NCI-H128 (cell line): ENCODE measurements around the gene DRC7.
"Not testable (repeated sequence)": the region's sequence is repeated elsewhere in the genome, so short reads cannot be mapped to it uniquely, and the experiment has no call there.

Source experiments
- DNase-seq: peaks from one replicate; lab custom pipeline; 2025; ENCODE audit not compliant: unreplicated experiment; lab: John Stamatoyannopoulos, UW

Gene DRC7

DNA sequence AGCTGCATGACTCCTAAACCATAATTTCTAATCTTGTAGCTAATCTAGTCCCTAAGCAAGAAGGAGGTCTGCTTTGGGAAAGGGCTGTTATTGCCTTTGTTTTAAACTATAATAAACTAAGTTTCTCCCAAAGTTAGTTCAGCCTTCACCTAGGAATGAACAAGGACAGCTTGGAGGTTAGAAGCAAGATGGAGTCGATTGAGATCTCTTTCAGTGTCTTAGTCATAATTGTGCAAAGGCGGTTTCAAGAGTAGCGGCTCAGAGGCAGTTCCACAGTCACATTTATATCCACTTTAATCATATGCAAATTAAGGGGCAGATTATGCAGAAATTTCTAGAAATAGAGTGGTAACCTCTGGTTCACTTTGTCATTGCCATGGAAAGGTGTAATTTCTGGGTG, 17.4 kb downstream of the DRC7 start:
- DNase-seq, result no peak

DNA sequence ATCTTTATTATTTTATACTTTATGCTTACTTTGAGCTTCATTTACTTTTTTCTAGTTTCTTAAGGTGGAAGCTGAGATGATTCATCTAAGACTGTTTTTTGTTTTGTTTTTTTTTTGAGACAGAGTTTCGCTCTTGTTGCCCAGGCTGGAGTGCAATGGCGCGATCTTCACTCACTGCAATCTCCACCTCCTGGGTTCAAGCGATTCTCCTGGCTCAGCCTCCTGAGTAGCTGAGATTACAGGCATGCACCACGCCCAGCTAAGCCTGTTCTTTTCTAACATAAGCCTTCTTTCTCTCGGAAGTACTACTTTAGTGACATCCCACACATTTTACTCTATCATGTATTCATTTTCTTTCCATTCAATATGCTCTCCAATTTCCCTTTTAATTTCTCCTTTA, 18.0 kb downstream of the DRC7 start:
- DNase-seq, result not testable (repeated sequence)

DNA sequence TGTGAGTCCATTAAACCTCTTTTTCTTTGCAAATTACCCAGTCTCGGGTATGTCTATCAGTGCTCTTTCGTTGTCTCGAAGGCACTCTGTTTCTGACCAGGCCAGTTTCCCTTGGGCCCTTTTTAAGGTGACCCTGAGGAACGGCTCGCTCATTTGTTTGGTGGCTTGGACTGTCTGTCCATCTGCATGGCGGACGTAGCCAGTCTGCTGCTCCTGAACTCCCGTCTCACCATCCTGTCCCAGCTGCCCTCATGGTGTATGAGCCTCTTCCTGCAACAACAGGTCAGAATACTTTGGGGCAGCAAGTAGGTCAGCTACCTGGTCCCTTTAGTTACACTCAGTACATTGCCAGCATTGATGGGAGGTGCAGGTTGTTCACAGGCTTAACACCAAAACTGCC, 19.0 kb downstream of the DRC7 start:
- DNase-seq, result no peak

DNA sequence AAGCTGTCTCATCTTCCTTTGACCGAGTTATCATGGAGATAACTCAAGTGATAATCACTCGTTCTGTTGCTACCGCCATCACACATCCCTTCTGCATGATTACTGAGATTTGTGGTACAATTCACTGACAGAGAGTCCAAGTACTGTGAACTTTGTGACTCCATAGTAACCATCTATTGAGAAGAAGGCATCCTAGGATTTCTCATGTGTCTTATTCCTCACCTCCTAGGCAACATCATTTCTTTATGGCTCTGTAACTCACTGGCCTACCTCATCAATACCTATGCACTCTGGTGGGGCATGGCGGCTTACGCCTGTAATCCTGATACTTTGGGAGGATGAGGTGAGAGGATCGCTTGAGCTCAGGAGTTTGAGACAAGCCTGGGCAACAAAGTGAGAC, 19.4 kb downstream of the DRC7 start:
- DNase-seq, result no peak

DNA sequence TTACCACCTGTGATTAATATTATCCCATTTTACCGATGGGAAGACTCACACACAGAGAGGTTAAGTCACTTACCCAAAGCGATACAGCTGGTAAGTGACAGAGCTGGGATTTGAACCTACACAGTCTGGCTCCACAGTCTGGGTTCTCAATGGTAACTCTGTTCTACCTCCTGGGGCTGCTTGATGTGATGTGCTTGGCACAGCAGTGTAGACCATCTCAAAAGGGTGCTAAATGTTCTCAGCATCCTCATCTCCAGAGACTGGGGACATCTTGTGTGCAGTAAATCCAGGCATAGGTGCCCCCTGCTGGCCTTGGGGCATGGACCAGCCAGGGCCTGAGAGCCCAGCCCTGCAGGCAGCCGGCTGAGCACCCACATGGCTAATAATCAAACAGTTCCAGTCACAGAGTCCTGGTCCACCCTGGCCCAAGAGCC, 25.6 kb downstream of the DRC7 start:
- no peak for DNase-seq

DNA sequence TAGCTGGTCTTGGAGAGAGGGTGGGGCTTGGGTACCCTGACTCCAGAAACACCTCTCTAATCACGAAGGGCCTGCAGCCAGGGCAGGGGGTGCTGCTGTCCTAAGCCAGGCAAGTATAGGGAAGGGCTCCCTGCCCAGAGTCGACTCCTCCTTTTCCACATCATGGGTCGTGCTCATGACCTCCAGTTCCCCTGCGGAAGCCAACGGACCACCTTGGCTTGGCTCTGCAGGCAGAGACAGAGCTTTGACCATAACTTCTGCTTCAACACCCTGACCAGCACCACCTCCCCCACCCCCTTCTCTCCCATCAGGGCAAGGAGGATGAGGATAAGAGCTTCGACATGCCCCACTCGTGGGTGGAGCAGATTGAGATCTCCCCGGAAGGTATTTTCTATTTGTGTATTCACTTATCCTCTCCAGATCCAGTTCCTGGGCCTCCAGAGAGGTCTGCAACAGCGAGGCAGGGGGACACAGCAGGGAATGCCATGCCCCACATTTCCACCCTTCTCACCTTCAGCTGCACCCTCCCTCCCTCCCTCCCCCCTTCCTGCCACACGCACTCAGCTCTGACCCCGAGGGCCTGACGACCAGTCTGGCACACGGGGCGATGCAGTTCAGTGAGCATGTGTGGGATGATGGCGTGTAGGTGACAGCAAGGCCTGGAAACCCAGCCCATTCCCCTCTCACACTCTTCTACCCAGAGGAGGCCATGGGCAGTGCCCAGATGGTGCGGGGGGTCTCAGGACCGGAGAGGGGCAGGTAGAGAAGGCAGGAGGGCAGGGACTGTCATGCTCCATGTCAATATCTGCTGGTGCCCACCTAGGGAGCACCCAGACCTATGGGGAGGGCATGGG, 27.0 kb downstream of the DRC7 start:
- no peak for DNase-seq

DNA sequence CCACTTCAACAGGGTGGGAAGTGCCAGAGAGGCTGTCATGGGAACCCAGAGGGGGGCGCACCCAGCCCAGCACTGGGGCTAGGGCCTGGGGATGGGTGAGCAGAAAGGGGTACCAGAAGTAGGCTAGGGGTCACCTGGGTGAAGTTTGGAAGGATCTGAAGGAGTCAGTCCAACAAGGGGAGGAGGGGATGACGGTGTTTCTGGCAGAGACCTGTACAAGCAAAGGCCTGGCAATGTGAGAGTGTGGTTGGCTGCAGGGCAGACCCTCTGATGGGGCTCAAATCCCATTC, 27.5 kb downstream of the DRC7 start:
- no peak for DNase-seq

DNA sequence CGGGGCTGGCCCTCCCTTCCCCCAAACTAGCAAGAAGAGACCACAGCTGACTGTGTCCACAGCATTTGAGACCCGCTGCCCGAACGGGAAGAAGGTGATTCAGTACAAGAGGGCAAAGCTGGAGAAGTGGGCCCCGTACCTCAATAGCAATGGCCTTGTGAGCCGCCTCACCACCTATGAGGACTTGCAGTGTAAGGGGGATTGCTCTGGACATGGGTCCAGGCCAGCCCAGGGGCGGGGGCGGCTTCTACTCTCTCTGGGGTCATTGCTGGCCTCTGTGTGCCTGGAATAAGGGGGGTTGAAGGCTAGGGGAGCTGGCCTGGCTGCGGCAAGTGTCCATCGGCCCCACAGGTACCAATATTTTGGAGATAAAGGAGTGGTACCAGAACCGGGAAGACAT, 28.0 kb downstream of the DRC7 start:
- DNase-seq, result no peak

DNA sequence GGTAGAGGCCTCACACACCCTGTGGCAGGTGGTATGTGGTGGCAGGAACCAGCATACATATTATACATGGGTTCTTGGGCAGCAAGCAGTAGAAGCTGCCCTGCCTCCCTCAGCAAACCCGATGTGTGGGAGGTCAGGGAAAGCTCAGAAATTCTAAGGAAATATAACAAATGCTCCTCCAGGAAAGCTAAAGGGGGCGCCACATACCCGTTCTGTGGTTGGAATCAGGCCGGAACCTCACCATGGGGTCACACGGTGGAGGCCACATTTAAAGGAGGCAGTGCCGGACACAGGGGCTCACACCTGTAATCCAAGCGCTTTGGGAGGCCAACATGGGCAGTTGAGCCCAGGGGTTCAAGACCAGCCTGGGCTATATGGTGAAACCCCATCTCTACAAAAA, 28.6 kb downstream of the DRC7 start:
- DNase-seq, result no peak

DNA sequence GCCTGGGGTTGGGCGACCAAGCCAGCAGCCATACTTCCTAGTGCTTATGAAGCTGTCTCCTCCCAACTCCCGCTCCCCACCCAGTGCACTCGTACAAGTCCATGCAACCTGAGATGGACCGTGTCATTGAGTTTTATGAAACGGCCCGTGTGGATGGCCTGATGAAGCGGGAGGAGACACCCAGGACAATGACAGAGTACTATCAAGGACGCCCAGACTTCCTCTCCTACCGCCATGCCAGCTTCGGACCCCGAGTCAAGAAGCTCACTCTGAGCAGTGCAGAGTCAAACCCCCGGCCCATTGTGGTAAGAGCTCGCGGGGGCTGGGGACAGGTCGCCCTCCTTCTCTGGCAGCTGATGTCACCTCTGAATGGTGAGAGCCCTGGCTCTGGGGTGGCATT, 29.9 kb downstream of the DRC7 start:
- DNase-seq, result no peak

DNA sequence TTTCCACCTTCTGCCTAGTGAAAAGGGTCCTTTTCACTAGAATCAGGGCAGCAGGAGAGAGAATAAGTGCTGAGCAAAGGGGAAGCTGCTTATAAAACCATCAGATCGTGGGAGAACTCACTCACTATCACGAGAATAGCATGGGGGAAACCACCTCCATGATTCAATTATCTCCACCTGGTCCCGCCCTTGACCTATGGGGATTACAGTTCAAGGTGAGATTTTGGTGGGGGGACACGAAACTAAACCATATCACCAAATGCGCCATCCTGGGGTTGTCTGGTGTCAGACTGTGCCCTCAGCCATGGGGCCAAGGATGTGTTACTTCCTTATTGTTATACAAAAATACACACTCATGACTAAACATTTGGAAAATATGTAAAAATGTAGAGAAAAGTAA, 30.5 kb downstream of the DRC7 start:
- no peak for DNase-seq

DNA sequence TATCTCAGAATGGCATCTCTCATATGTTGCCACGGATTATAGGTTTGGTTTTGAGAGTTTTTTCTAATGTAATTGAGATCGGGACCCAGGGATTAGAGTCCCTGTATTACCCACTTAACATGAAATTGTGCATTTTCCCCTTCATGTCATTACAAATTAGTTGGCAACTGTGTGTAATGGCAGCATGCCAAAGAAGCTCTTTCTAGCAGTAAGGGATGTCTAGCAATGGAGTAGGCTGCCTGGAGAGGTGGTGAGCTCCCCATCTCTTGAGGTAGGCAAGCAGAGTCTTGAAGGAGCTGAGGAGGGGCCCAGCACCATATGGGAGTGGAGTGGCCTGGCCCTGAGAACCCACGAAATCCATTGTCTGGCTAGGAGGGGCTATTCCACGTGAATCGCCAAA, 30.9 kb downstream of the DRC7 start:
- no peak for DNase-seq

DNA sequence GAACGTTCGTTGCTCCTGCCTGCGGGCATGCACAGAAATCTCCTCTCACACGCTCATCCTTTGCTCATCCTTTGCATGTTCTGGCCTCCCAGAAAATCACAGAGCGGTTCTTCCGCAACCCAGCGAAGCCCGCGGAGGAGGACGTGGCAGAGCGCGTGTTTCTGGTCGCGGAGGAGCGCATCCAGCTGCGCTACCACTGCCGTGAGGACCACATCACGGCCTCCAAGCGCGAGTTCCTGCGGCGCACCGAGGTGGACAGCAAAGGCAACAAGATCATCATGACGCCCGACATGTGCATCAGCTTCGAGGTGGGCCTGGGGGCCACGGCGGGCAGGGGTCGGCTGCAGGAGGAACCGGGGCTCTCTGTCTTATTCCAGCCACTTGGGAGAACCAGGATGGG, 31.4 kb downstream of the DRC7 start:
- no peak for DNase-seq

DNA sequence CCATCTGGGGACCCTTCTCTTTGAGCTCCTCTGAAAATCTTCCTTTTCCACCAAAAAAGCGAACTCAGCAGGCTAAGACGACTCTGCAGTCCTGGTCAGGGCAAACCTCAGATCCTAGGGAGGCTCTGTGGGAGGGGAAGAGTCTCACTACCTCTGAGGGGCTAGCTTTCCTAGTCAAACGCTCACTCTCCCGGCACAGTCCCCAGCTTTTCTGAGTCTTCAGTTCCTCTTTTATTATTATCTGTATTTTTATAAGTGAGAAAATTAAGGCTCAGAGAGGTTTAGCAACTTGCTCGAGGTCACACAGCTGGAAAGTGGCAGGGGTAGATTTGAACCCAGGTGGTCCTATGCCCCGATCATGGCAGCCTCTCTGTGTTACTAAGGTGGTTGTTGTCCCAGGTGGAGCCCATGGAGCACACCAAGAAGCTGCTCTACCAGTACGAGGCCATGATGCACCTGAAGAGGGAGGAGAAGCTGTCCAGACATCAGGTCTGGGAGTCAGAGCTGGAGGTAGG, 31.9 kb downstream of the DRC7 start:
- DNase-seq, result no peak

DNA sequence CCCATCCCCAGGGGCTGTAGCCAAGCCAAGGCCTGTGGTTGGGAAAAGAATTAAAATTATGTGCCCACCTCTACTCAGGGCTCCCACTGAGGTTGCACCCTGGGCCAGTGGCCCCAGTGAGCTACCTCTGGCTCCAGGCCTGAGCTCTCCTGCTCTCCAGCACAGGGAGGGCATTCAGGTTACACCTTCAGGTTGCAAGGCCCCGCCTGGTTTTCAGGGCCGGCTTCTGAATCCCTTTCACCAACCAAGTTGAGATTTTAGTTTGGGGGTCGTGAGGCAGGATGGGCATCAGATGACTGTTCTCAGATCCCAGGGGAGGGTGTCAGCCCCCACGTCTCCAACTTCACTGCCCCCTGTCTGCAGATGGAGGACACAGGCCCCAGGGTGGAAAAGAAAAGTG, 33.0 kb downstream of the DRC7 start:
- DNase-seq, result no peak

DNA sequence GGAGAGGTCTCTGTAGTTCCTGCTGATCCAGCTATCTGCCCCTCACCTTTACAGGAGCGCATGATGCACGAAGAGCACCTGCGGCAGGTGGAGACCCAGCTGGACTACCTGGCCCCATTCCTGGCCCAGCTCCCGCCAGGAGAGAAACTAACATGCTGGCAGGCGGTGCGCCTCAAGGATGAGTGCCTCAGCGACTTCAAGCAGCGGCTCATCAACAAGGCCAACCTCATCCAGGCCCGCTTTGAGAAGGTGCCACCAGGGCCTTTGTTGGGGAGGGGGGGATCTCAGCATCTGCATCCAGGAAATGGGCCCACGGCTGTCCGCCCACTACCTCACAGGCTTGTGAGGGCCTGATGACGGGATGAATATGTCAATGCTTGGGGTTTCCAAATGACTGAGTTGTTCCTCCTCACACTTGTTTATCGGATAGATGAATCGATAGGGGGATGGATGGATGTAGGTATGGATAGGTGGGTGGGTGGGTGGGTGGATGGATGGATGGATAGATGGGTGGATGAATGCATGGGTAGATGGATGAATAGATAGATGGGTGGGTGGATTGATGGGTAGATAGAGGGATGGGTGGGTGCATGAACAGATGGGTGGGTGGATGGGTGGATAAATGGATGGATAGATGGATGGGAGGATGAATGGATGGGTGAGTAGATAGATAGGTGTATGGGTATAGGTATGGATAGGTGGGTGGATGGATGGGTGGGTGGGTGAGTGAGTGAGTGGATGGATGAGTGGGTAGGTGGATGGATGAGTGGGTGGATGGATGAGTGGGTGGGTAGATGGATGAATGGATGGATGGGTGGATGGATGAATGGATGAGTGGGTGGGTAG, 34.0 kb downstream of the DRC7 start:
- no peak for DNase-seq

DNA sequence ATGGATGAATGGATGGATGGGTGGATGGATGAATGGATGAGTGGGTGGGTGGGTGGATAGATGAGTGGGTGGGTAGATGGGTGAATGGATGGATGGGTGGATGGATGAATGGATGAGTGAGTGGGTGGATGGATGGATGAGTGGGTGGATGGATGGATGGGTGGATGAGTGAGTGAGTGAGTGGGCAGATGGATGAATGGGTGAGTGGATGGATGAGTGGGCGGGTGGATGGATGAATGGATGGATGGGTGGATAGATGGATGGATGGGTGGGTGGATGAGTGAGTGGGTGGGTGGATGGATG, 34.5 kb downstream of the DRC7 start:
- DNase-seq, result no peak

DNA sequence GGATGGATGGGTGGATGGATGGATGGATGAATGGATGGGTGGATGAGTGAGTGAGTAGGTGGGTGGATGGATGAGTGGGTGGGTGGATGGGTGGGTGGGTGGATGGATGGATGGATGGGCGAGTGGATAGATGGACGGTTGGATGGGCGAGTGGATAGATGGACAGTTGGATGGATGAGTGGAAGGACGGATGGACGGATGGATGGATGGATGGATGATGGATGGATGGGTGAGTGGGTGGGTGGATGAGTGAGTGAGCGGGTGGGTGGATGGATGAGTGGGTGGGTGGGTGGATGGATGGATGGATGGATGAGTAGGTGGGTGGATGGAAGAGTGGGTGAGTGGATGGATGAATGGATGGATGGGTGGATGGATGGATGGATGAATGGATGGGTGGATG, 35.2 kb downstream of the DRC7 start:
- DNase-seq, result not testable (repeated sequence)

DNA sequence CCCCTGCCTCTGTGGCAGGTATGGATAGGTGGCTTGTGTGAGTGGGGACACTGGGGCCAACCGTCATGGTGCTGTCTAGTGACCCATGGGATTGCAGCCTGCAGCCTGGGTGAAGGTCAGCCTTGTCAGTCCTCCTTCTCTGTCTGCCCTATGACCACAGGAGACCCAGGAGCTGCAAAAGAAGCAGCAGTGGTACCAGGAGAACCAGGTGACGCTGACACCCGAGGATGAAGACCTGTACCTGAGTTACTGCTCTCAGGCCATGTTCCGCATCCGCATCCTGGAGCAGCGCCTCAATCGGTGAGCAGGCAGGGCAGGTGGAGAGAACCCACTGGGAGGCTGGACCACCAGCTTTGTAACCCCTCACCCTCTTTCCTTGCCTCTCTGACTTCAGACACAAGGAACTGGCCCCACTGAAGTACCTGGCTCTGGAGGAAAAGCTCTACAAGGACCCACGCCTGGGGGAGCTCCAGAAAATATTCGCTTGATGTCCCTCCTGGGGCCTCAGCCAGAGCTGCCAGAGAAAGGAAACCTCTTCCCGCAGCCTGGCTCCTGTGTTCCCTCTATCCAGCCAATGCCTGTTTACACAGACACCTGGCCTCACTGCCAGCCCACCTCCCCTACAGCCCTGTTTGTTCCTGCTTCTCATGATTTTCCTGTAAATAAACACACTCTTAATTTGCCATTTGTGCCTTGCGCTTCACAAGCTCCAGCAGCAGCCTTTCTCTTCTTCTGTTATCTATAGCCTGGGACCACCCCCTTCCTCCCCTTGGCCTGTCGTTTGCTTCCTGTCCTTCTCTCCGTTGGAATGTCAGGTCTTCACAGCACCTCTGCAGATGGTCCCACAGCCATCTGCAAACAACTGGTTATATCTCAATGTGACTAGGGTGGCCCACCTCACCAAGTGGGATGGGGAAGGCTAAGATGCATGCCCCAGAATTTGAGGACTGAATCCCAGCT, 36.4 kb downstream of the DRC7 start:
- DNase-seq, result no peak

DNA sequence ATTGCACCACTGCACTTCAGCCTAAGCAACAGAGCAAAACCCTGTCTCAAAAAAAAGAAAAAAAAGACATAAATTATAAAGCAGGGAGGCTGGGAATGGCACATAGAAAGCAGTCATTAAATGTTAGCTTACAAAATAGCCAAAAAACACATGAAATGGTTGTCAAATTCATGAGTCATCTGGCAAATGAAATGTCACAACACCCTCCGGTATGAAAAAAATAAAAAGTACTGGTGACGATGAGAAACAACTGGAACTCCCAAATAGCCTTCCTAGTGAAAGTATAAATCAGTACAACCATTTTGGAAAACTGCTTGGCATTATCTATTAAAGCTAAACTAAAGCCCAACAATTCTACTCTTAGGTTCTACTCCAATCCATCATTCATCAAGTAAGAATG, 37.4 kb downstream of the DRC7 start:
- no peak for DNase-seq

DNA sequence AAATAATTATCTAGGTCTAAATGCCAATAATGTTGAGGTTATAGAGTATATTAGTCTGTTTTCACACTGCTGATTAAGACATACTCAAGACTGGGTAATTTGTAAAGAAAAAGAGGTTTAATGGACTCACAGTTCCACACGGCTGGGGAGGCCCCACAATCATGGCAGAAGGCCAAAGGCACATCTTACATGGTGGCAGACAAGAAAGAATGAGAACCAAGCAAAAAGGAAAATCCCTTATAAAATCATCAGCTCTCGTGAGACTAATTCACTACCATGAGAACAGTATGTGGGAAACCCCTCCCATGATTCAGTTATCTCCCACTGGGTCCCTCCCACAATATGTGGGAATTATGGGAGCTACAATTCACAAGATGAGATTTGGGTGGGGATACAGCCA, 38.1 kb downstream of the DRC7 start:
- no peak for DNase-seq
